HepG2 (cell line): ENCODE measurements around the gene ZNF22. TPM values are rescaled to one million over a fixed set of nuclear protein-coding genes. Genes with fewer than 3 reads are reported as not detected.

Source experiments
- ATAC-seq: fragments of 200-7000 bp; cut with Tn5 transposase; 3 replicates; pipeline ENCODE4 v1.9.1; 2020; ENCODE audit warnings: mild to moderate bottlenecking, moderate library complexity
- BruUV-seq: library from RNA; stranded (reverse); fragments of 400-500 nt; replicated peaks from 2 replicates; lab custom pipeline; 2021; lab: Mats Ljungman, UMichigan
- CTCF ChIA-PET: fragments of 300-600 bp; formaldehyde crosslinking; extraction: SDS; loops from one replicate; lab custom pipeline; 2021; ENCODE audit warnings: low total read pairs, inconsistent platforms, low intra/inter-chr PET ratio; lab: Yijun Ruan, JAX
- POLR2A ChIA-PET: fragments of 350-600 bp; sonication (Branson Sonifier 250); formaldehyde crosslinking; loops from one replicate; lab custom pipeline; 2020; ENCODE audit warnings: antibody characterized with exemption, inconsistent platforms; lab: Yijun Ruan, JAX
- DNase-seq: peaks from one replicate; pipeline ENCODE4 v3.0.0-alpha.2; 2015; ENCODE audit warnings: low spot score
- FAIRE-seq: peaks from 3 replicates; lab custom pipeline; 2011; peaks lifted over from hg19 to GRCh38; lab: Jason Lieb, UNC
- H2AFZ ChIP-seq: one replicate; pipeline ENCODE4 v1.6.1; 2011; ENCODE audit warnings: low read length, inconsistent platforms
- H3K27ac ChIP-seq: fragments of 300-600 bp; 3 replicates; pipeline ENCODE4 v1.8.0; 2011; ENCODE audit warnings: mixed run types, mild to moderate bottlenecking, mixed read lengths, low read length, inconsistent platforms; ENCODE audit not compliant: insufficient read depth; ENCODE audit errors: extremely low read length
- H3K27me3 ChIP-seq, 2 experiments: fragments of 200-600 bp in 1 of 2; 2 replicates in 1 of 2; 3 replicates in 1 of 2; pipeline versions ENCODE4 v1.6.0 to v1.8.0; 2011; ENCODE audit warnings: low read length in 2 of 2, mild to moderate bottlenecking in 2 of 2, moderate library complexity in 2 of 2, inconsistent platforms in 1 of 2; ENCODE audit not compliant: insufficient read depth in 2 of 2, control insufficient read depth in 1 of 2
- H3K36me3 ChIP-seq, 2 experiments: fragments of 200-600 bp in 1 of 2; replicated peaks in 1 of 2; 2 replicates in 1 of 2; 3 replicates in 1 of 2; pipeline versions ENCODE4 v1.5.1 to v1.8.0; 2011; ENCODE audit warnings: low read length in 2 of 2, inconsistent platforms in 1 of 2; ENCODE audit not compliant: insufficient read depth in 2 of 2, control insufficient read depth in 1 of 2
- H3K4me1 ChIP-seq: 2 replicates; pipeline ENCODE4 v1.5.1; 2012; ENCODE audit warnings: low read length, inconsistent platforms; ENCODE audit not compliant: insufficient read depth
- H3K4me2 ChIP-seq: 2 replicates; pipeline ENCODE4 v1.6.0; 2011; ENCODE audit warnings: low read depth, low read length, inconsistent platforms
- H3K4me3 ChIP-seq, 3 experiments: fragments of 200-600 bp in 1 of 3; sonication (generic), shearing (Covaris generic) in 1 of 3; replicated peaks in 1 of 3; 2 replicates each; pipeline ENCODE4 v1.5.1; 2011 to 2016; ENCODE audit warnings: low read length in 3 of 3, inconsistent platforms in 2 of 3, low read depth in 2 of 3, mild to moderate bottlenecking in 2 of 3, control low read depth in 1 of 3, mixed read lengths in 1 of 3; ENCODE audit not compliant: insufficient read depth in 1 of 3
- H3K79me2 ChIP-seq: one replicate; pipeline ENCODE4 v1.6.1; 2011; ENCODE audit warnings: low read length, inconsistent platforms; ENCODE audit not compliant: insufficient read depth
- H3K9ac ChIP-seq: 2 replicates; pipeline ENCODE4 v1.6.0; 2011; ENCODE audit warnings: mild to moderate bottlenecking, low read depth, low read length, inconsistent platforms; ENCODE audit not compliant: insufficient read depth
- H3K9me3 ChIP-seq: 2 replicates; pipeline ENCODE4 v1.5.1; 2012; ENCODE audit warnings: mild to moderate bottlenecking, low read length
- H4K20me1 ChIP-seq: 2 replicates; pipeline ENCODE4 v1.6.0; 2011; ENCODE audit warnings: inconsistent platforms, mild to moderate bottlenecking, low read length, moderate library complexity; ENCODE audit not compliant: insufficient read depth
- ETV5 ChIP-seq: IDR thresholded peaks from 2 replicates; pipeline ENCODE4 v1.6.1; 2018; ENCODE audit warnings: missing biosample characterization, missing genetic modification reagents, inconsistent platforms, borderline replicate concordance
- FOXA3 ChIP-seq: IDR thresholded peaks from 2 replicates; pipeline ENCODE4 v1.6.1; 2016; ENCODE audit warnings: missing genetic modification reagents, missing compliant biosample characterization
- GATAD2A ChIP-seq: IDR thresholded peaks from 2 replicates; pipeline ENCODE4 v1.6.1; 2016
- HES4 ChIP-seq: sonication (generic); formaldehyde crosslinking; IDR thresholded peaks from 2 replicates; pipeline ENCODE4 v1.9.0; 2021; ENCODE audit warnings: mild to moderate bottlenecking, missing genetic modification reagents, borderline replicate concordance
- ISL2 ChIP-seq: sonication (generic); formaldehyde crosslinking; IDR thresholded peaks from 2 replicates; pipeline ENCODE4 v1.5.0; 2020; ENCODE audit warnings: missing genetic modification reagents
- MAFK ChIP-seq, 2 experiments: IDR thresholded peaks in 1 of 2; conservative IDR thresholded peaks in 1 of 2; 2 replicates each; pipeline ENCODE4 v1.6.1; 2011; ENCODE audit warnings: improper control_type of control experiment in 2 of 2, low read length in 2 of 2
- NFKB2 ChIP-seq: sonication (generic); formaldehyde crosslinking; IDR thresholded peaks from 2 replicates; pipeline ENCODE4 v1.4.0; 2020; ENCODE audit warnings: missing genetic modification reagents, borderline replicate concordance
- NKX3-1 ChIP-seq: sonication (generic); formaldehyde crosslinking; IDR thresholded peaks from 2 replicates; pipeline ENCODE4 v1.5.0; 2020; ENCODE audit warnings: missing genetic modification reagents
- POLR2AphosphoS2 ChIP-seq: IDR thresholded peaks from 2 replicates; pipeline ENCODE4 v1.6.1; 2011; ENCODE audit warnings: low read depth, low read length, improper control_type of control experiment
- RFXAP ChIP-seq: sonication (generic); formaldehyde crosslinking; IDR thresholded peaks from 2 replicates; pipeline ENCODE4 v1.4.0; 2020; ENCODE audit warnings: missing genetic modification reagents, borderline replicate concordance
- SKI ChIP-seq: fragments of 450-650 bp; IDR thresholded peaks from one replicate; pipeline ENCODE4 v1.6.1; 2018; ENCODE audit warnings: mild to moderate bottlenecking; ENCODE audit not compliant: partially characterized antibody
- SMAD3 ChIP-seq: sonication (generic); formaldehyde crosslinking; IDR thresholded peaks from 2 replicates; pipeline ENCODE4 v1.4.0; 2020; ENCODE audit warnings: missing genetic modification reagents
- SMC3 ChIP-seq: IDR thresholded peaks from 2 replicates; pipeline ENCODE4 v1.6.1; 2011; ENCODE audit warnings: low read length, improper control_type of control experiment
- SOX13 ChIP-seq, 3 experiments: fragments of 450-650 bp in 1 of 3; sonication (generic) in 1 of 3; formaldehyde crosslinking in 1 of 3; IDR thresholded peaks in 2 of 3; conservative IDR thresholded peaks in 1 of 3; 2 replicates each; pipeline versions ENCODE4 v1.5.0 to v1.6.1; 2016 to 2020; ENCODE audit warnings: antibody characterized with exemption in 1 of 3, mild to moderate bottlenecking in 1 of 3, missing compliant biosample characterization in 1 of 3, missing genetic modification reagents in 1 of 3, moderate library complexity in 1 of 3
- TEAD3 ChIP-seq: optimal IDR thresholded peaks from 2 replicates; pipeline ENCODE3; 2016; ENCODE audit warnings: borderline replicate concordance
- THAP11 ChIP-seq: IDR thresholded peaks from 2 replicates; pipeline ENCODE4 v1.6.1; 2016; ENCODE audit warnings: missing biosample characterization, missing genetic modification reagents
- U2AF2 ChIP-seq: fragments of 200-400 bp; formaldehyde crosslinking; IDR thresholded peaks from 2 replicates; pipeline ENCODE4 v1.6.1; 2017; ENCODE audit warnings: low read depth, mild to moderate bottlenecking, low read length
- ZFP62 ChIP-seq: sonication (generic); formaldehyde crosslinking; IDR thresholded peaks from 2 replicates; pipeline ENCODE4 v1.4.0; 2020; ENCODE audit warnings: missing genetic modification reagents
- ZGPAT ChIP-seq: IDR thresholded peaks from 2 replicates; pipeline ENCODE4 v1.6.1; 2016; ENCODE audit warnings: mild to moderate bottlenecking
- ZNF292 ChIP-seq: sonication (generic); formaldehyde crosslinking; IDR thresholded peaks from 2 replicates; pipeline ENCODE4 v1.8.1; 2022; ENCODE audit warnings: mild to moderate bottlenecking, low read depth, missing genetic modification reagents, borderline replicate concordance
- ZNF446 ChIP-seq: sonication (generic); formaldehyde crosslinking; IDR thresholded peaks from 2 replicates; pipeline ENCODE4 v1.5.0; 2020; ENCODE audit warnings: mild to moderate bottlenecking, missing genetic modification reagents
- ZNF790 ChIP-seq: sonication (generic); formaldehyde crosslinking; IDR thresholded peaks from 2 replicates; pipeline ENCODE4 v1.8.0; 2022; ENCODE audit warnings: missing genetic modification reagents, mild to moderate bottlenecking, borderline replicate concordance
- WGBS: methylation state at CpG from one replicate; pipeline ENCODE4 v1.1.6; 2017; ENCODE audit warnings: low lambda C conversion rate; 5-methylcytosine and 5-hydroxymethylcytosine counted together
- in situ Hi-C: cut with HindIII; loops from 2 replicates; pipeline ENCODE4 v1.10.0; 2017; ENCODE audit warnings: low pct_unique_long_range_greater_than_20kb; ENCODE audit not compliant: extremely low pct_ligation_motif_present
- intact Hi-C: fragments of 100-400 bp; cut with micrococcal nuclease; formaldehyde crosslinking; loops from one replicate; pipeline ENCODE4 v1.10.0; 2022; ENCODE audit not compliant: unreplicated experiment
- polyA plus RNA-seq, 8 experiments: library from polyadenylated mRNA; depleted of rRNA in 3 of 8; stranded (reverse) in 7 of 8; unstranded in 1 of 8; fragments of >200 nt; fragmentation: Illumina TruSeq in 4 of 8; extraction: Trizol in 4 of 8; gene quantifications; 2 replicates each; pipeline versions ENCODE4 v1.2.1 to v1.2.3, GENCODE V29; 2011 to 2016; ENCODE audit warnings: low read depth in 4 of 8, missing spikeins in 1 of 8, mixed read lengths in 1 of 8; ENCODE audit not compliant: insufficient read depth in 1 of 8
- total RNA-seq, 5 experiments: library from RNA; depleted of rRNA; stranded (reverse); fragments of >200 nt; fragmentation: Illumina TruSeq; extraction: Trizol; gene quantifications; 2 replicates each; pipeline ENCODE4 v1.2.3, GENCODE V29; 2016; ENCODE audit warnings: low read depth in 1 of 5
- TF ChIP-seq, protein P1 (sequence below): IDR thresholded peaks from 2 replicates; pipeline ENCODE4 v1.6.1; 2018; ENCODE audit warnings: missing genetic modification reagents, mild to moderate bottlenecking, missing compliant biosample characterization

ZNF22 gene
- total and polyA plus RNA-seq, 2 of the 13 experiments (the other 11 are each of a cell fraction or from before 2014, with no cell fraction given), result 0.40 to 1.3 TPM

- no peak overlapping the region for H3K4me2 ChIP-seq
- no peak overlapping the region for H2AFZ ChIP-seq
- no peaks in the 10 kb centered on the region for H3K9me3 ChIP-seq
- ChIA-PET CTCF (no interaction called here), POLR2A (interaction anchor here (0.8 to 6.3 kb wide), 2 partner anchors 12 to 30 kb away, joined by 3 to 119 read pairs; partner anchors contain the start of gene DEPP1)
- H3K4me3 ChIP-seq, result no peak overlapping the region
- no TSS peak for BruUV-seq
- WGBS, result 35% methylated on average over 8 of the region's 8 CpGs
- ATAC-seq (peak; percentile 81), FAIRE-seq (peak; percentile 80), DNase-seq (peak; percentile 88)
- H3K27me3 ChIP-seq, result no peaks in the 10 kb centered on the region
- H3K27ac ChIP-seq, result no peak overlapping the region
- in situ Hi-C loops, result loop anchor here (25.0 kb wide), 2 partner anchors 229 to 429 kb away; no protein-coding TSS in a partner anchor
- no peaks in the 10 kb centered on the region for H4K20me1 ChIP-seq
- H3K9ac ChIP-seq, result no peak overlapping the region
- intact Hi-C loops, result loop anchor here (2.0 to 10.0 kb wide), 2 partner anchors 226 to 436 kb away; no protein-coding TSS in a partner anchor
- no peaks in the 10 kb centered on the region for H3K79me2 ChIP-seq
- no peaks in the 10 kb centered on the region for H3K36me3 ChIP-seq
- peaks cover 44% of the 10 kb centered on the region for H3K4me1 ChIP-seq
- TF ChIP-seq SKI, result no peak
- peak; percentile 44; the same call in 1 of the 2 replicates for TF ChIP-seq SMAD3
- no peak for TF ChIP-seq ZFP62 (CRISPR knock-in tag)
- TF ChIP-seq NKX3-1 (CRISPR knock-in tag), result no peak
- peak; percentile 52 for TF ChIP-seq TEAD3 (CRISPR knock-in tag)
- peak; percentile 8; the same call in 1 of the 2 replicates for TF ChIP-seq ETV5 (CRISPR knock-in tag)
- TF ChIP-seq GATAD2A, result peak; percentile 52; the same call in 1 of the 2 replicates
- no peak for TF ChIP-seq POLR2AphosphoS2
- TF ChIP-seq, protein P1, sequence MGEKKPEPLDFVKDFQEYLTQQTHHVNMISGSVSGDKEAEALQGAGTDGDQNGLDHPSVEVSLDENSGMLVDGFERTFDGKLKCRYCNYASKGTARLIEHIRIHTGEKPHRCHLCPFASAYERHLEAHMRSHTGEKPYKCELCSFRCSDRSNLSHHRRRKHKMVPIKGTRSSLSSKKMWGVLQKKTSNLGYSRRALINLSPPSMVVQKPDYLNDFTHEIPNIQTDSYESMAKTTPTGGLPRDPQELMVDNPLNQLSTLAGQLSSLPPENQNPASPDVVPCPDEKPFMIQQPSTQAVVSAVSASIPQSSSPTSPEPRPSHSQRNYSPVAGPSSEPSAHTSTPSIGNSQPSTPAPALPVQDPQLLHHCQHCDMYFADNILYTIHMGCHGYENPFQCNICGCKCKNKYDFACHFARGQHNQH (CRISPR knock-in tag), result peak; percentile 50; the same call in 1 of the 2 replicates
- TF ChIP-seq THAP11, result peak; percentile 40; the same call in 1 of the 2 replicates
- no peak for TF ChIP-seq MAFK (conservative IDR thresholded peaks at IDR 0.05 in 1 of 2, IDR thresholded peaks at IDR 0.05 in 1 of 2; ENCODE audit: low read length in 2 of 2)
- TF ChIP-seq NFKB2 (CRISPR knock-in tag), result no peak
- no peak for TF ChIP-seq ZNF446
- 0 out of 2 replicates have a peak, but pooled peaks have one; percentile 35 for TF ChIP-seq FOXA3
- TF ChIP-seq U2AF2, result no peak
- TF ChIP-seq SMC3, result peak; percentile 75
- TF ChIP-seq ISL2, result 0 out of 2 replicates have a peak, but pooled peaks have one; percentile 34
- TF ChIP-seq ZNF292, result no peak
- no peak for TF ChIP-seq HES4 (CRISPR knock-in tag)
- no peak for TF ChIP-seq ZNF790
- no peak for TF ChIP-seq SOX13 (IDR thresholded peaks at IDR 0.05)
- peak in 1 of 2 experiments; percentile 31; a peak in 1 of 4 replicates for TF ChIP-seq SOX13 (CRISPR knock-in tag; conservative IDR thresholded peaks at IDR 0.05 in 1 of 2, IDR thresholded peaks at IDR 0.05 in 1 of 2)
- no peak for TF ChIP-seq RFXAP
- no peak for TF ChIP-seq ZGPAT
Measured at GRCh38 chr10:45008524-45009161, 7.9 kb downstream of the ZNF22 start.
